GM15510 (cell line): ENCODE measurements around the gene ACSF3.

ENCODE experiments used
- POLR2A ChIP-seq: IDR thresholded peaks from 3 replicates; pipeline ENCODE4 v1.6.1; 2011; ENCODE audit warnings: borderline replicate concordance; ENCODE audit not compliant: insufficient read length; ENCODE audit errors: extremely low read depth

Gene ACSF3

DNA sequence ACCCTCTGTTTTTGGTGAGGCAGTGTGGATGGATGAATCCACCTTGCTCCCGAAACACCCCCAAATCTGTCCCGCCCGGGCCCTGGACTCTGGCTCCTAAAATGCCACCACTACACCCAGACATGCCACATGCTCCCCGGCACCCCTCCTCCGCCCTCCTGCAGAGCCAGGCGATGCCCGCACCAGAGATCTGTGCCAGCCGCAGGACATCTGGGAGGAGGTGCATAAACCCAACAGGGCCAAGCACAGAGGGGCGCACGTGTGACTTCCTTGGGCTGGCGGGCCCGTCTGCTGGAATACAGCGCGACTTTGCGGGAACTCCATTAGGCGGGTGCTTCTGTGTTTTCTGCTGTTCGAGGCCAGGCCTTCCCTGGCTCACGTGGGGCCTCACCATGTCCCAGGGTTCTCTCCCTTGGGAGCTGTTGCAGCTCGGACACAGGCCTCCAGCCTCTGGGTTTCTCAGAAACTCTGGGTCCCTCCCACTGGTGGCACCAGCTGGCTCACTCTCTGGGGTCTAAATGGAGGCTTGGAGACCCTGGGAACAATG lies 14.1 kb upstream of the ACSF3 start:
- no peak for TF ChIP-seq POLR2A

DNA sequence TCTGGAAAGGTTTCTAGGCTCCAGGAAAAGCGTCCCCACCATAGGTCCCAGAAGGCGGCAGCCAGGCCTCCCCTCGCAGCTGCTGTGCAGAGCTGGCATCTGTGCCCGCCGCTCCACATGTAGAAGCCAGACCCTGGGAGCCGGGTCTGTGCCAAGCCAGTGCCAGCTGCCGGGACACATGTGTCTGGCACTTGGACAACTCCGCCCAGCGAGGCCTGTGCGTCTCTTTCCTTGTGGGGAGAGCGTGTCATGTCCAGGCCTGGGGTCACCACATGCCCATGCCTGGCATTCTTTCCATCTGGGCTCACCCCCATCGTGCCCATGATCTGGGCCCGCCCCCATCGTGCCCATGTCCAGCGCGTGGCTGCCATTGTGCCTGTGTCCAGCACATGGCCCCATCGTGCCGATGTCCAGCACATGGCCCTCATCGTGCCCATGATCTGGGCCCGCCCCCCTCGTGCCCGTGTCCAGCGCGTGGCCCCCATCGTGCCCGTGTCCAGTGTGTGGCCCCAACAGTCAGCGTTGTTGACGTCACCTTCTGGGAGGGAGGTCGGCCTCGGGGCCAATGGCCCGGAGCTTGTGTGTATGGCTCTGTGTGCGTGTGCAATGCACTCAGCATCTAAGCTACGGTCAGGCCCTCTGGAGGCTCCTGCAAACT lies 13.3 kb upstream of the ACSF3 start:
- no peak for TF ChIP-seq POLR2A

GRCh38 chr16:89081556-89081955 lies 12.1 kb upstream of the ACSF3 start:
- no peak for TF ChIP-seq POLR2A

DNA sequence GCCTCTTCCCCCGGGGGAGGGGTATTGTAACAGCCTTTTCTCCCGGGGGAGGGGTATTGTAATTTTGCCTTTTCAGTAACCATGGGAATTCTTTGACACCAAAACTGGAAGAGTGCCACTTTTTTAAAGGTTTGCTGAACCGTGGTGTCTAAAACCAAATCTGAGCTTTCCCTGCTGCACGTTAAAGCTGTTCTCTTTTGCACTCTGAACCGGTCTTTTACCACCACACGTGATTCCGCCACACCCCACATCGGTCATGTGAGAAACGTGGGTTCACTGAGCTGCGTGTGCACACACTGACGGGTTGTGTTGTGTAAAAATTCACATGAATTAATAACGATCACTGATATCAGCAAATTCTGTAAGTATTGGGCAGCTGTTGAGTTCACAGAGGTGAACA lies 9.2 kb upstream of the ACSF3 start:
- TF ChIP-seq POLR2A: no peak

DNA sequence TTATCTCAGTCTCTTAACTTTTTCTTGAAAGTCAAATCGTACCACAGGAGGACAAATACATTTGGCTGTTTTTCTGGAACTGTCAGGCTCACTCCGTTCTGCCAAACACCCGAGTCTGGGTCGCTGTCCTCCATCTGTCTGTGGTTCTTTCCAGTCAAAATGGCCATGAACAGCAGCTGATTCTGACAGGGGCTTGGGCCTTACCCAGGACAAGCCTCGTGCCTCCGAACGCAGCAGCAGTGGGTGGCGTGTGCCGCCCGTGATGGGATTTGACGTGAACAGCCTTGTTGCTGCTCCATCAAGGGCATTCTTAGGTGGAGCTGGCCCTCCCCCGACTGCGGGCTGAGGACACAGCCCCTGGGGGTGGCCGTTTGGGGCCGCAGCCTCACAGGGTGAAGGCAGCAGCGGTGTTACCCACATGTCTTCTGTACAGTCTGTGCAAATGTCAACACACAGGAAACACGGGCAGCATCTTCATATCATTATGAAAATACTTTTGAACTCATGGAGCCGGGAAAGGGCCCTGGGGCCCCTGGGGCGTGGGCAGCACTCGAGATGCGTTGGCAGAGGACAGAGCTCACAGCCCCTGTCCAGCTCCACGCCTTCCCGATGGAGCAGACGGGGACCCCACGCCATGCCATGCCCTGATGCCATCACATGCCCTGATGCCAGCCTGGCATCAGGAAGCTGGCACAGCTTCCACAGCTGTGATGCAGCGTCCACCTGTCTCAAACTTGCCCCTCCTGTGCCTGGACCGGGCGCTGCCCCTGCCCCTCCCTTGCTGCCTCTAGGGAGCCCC lies 8.6 kb upstream of the ACSF3 start:
- no peak for TF ChIP-seq POLR2A

DNA sequence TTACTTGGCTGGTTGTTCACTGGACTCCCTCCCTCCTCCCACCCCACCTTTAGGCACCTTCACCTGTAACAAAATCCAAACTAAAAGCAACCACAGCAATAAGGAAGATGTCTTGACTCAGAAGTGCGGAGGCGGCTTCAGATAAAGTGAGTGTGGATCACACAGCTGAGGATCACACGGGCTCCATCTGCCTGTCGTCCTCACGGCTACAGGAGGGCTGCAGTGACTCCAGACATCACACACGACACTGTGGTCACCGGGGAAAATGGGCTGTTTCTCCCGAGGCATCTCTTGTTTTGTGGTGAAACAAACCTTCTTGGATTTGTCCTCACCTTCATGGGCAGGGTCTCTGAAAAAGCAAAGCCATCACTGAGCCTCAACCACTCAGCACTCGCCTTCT lies 7.9 kb upstream of the ACSF3 start:
- TF ChIP-seq POLR2A: no peak

GRCh38 chr16:89087922-89088497 lies 5.6 kb upstream of the ACSF3 start:
- TF ChIP-seq POLR2A: no peak

GRCh38 chr16:89089120-89089519 lies 4.5 kb upstream of the ACSF3 start:
- TF ChIP-seq POLR2A: no peak

GRCh38 chr16:89090182-89090630 lies 3.4 kb upstream of the ACSF3 start:
- no peak for TF ChIP-seq POLR2A

DNA sequence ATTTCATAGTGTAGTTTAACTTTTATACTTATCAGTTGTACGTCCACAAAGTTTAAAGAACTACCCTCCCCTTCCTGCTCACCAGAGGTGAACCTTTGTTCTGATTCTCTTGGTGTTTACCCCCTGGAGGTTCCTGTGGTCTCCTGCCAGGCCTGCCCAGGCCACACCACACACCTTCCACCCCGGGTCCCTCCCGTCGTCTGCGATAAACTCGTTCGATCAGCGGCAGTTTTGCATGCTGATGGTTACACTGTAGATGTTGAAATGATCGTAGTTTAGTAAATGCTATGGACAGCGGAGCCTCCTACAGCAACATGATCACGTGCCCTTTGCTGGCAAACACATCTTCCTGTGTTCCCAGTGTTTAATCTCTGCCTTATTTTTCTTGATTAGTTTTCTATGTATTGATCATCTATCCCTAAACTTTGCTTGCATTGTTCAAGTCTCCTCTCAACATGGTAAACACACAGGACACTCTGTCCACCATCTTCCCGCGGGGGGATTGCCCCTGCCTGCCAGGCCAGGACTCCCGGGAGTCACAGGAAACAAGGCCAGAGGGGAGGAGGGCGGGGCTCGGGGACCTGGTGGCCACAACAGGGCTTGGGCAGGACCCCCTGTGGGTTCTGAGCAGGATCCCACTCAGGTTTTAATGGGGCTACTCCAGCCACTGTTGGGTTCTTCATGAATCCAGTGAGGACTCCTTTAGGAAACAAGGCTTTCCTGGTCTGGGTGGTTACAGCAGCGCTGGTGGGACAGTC lies 2.8 kb upstream of the ACSF3 start:
- TF ChIP-seq POLR2A: no peak

DNA sequence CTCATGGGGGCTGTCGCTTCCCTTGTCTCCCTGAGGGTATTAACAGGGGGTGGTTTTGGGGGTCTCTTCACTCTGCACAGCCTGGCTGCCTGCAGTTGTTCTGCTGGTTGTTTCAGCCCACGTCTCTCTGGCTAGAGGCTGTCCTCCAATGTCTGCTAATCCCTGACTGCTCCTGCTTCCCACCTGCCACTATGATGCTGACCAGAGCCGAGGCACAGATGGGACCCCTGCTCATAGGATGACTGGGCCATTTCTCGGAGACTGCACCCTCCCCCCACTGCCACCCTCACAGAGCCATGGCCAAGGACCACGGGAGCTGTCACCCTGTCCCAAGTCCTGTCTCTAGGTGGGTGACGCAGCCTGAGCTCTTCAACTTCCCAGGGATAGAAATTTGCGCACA lies 1.6 kb upstream of the ACSF3 start:
- no peak for TF ChIP-seq POLR2A

GRCh38 chr16:89094252-89094879 lies 714 bp downstream of the ACSF3 start:
- TF ChIP-seq POLR2A: no peak

- no peak for TF ChIP-seq POLR2A
Measured at GRCh38 chr16:89094880-89095258, 1.2 kb downstream of the ACSF3 start.

DNA sequence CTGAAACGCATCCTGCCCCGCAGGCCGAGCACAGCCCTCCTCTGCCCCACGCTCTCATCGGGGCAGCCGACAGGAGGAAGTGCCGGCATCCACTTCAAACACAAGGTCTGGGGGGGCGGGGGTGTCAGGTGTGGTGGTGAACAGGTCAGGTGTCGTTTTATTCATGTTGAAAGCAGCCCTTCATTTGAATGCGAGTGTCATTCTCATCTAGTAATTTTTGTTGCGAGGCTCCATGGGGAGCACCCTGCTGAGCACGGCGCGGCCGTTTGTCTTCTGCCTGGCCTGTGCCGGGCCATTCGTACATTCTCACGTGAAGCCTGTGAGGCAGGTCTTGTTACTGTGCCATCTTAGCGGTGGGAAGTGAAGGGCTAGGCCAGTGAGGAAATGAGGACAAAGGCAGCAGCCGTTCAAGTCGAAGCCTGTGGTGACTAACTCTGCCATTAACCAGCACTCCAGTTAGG lies 1.9 kb downstream of the ACSF3 start:
- TF ChIP-seq POLR2A: no peak
